ENCODE data around the gene SCEL. TPM values are rescaled to one million over a fixed set of nuclear protein-coding genes. Genes with fewer than 3 reads are reported as not detected.

Gene SCEL
- total and polyA plus RNA-seq, 12 donors: 0.07 to 0.11 TPM; not detected in 10

- no peak for DNase-seq
- H3K36me3 ChIP-seq: no peaks in the 10 kb centered on the region
- H3K27me3 ChIP-seq: no peaks in the 10 kb centered on the region
- intact Hi-C loops (cut with DNase I): no loop called here
- no peaks in the 10 kb centered on the region for H3K4me1 ChIP-seq
- no peak overlapping the region for H3K4me3 ChIP-seq
- no peak for TF ChIP-seq CTCF (IDR thresholded peaks at IDR 0.05)
- H3K27ac ChIP-seq: no peak overlapping the region
- ATAC-seq: peak in 2 of 8 donors; percentile 33 to 65
- no peaks in the 10 kb centered on the region for H3K9me3 ChIP-seq
Observed at GRCh38 chr13:77530875-77531274, 4.6 kb upstream of the SCEL start.

- H3K9me3 ChIP-seq: no peaks in the 10 kb centered on the region
- DNase-seq (no peak), ATAC-seq (no peak)
- 79 to 89% methylated on average over 2 of the region's 2 CpGs for WGBS, 2 donors
- no peaks in the 10 kb centered on the region for H3K36me3 ChIP-seq
- intact Hi-C loops (cut with DNase I): no loop called here
- H3K27me3 ChIP-seq: peaks cover 0 to under 1% (median 0%) of the 10 kb centered on the region in 7 donors
- no peak overlapping the region for H3K4me3 ChIP-seq
- no peak overlapping the region for H3K27ac ChIP-seq
- no peak for TF ChIP-seq CTCF (IDR thresholded peaks at IDR 0.05)
- H3K4me1 ChIP-seq: no peaks in the 10 kb centered on the region
Observed at GRCh38 chr13:77532983-77533382, 2.5 kb upstream of the SCEL start.

- ATAC-seq: no peak
Observed at GRCh38 chr13:77533875-77534788, 1.4 kb upstream of the SCEL start.

GRCh38 chr13:77536358-77536757 is 852 bp downstream of the SCEL start:
- Histone ChIP-seq H3K4me3 (no peak overlapping the region), H3K36me3 (no peaks in the 10 kb centered on the region), H3K27me3 (peaks cover 0 to 10% (median 0%) of the 10 kb centered on the region in 7 donors), H3K27ac (no peak overlapping the region), H3K4me1 (no peaks in the 10 kb centered on the region), H3K9me3 (no peaks in the 10 kb centered on the region)
- no peak for ATAC-seq
- intact Hi-C loops (cut with DNase I): no loop called here
- TF ChIP-seq CTCF (IDR thresholded peaks at IDR 0.05): no peak
- no peak for DNase-seq

More at GRCh38 chr13:77533875-77534788, 1.4 kb upstream of the SCEL start:
- no peaks in the 10 kb centered on the region for H3K4me1 ChIP-seq
- peaks cover 0 to 10% (median 0%) of the 10 kb centered on the region in 7 donors for H3K27me3 ChIP-seq
- H3K36me3 ChIP-seq: no peaks in the 10 kb centered on the region
- no peak for TF ChIP-seq CTCF (IDR thresholded peaks at IDR 0.05)
- intact Hi-C loops (cut with DNase I): no loop called here
- H3K9me3 ChIP-seq: no peaks in the 10 kb centered on the region
- WGBS, 2 donors: 68 to 74% methylated on average over 7 of the region's 7 CpGs
- DNase-seq: no peak
- H3K27ac ChIP-seq: no peak overlapping the region
- H3K4me3 ChIP-seq: no peak overlapping the region

Data from heart right ventricle (tissue), 16 donors.